ENCODE measurements around the gene MARCO.

DNA sequence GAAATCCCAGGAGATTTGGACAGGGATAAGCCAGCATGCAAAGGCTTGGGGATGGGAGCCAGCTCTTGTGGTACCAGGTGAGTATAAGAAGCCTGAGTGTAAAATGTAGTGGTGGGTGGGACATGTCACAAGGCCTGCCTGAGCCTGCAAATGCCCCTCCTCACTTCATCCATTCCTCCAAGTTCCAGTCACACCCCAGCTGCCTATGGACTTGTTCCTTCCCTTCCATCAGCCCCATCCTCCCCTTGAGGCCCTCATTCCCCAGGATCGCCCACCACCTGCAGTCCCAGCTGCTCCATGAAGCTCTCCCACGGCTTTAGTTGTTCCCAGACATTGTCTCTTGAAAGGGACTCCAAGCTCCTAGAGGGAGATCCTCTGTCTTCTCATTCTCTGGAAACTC, 81.5 kb downstream of the MARCO start:
- TF ChIP-seq, protein P1, sequence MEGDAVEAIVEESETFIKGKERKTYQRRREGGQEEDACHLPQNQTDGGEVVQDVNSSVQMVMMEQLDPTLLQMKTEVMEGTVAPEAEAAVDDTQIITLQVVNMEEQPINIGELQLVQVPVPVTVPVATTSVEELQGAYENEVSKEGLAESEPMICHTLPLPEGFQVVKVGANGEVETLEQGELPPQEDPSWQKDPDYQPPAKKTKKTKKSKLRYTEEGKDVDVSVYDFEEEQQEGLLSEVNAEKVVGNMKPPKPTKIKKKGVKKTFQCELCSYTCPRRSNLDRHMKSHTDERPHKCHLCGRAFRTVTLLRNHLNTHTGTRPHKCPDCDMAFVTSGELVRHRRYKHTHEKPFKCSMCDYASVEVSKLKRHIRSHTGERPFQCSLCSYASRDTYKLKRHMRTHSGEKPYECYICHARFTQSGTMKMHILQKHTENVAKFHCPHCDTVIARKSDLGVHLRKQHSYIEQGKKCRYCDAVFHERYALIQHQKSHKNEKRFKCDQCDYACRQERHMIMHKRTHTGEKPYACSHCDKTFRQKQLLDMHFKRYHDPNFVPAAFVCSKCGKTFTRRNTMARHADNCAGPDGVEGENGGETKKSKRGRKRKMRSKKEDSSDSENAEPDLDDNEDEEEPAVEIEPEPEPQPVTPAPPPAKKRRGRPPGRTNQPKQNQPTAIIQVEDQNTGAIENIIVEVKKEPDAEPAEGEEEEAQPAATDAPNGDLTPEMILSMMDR (IDR thresholded peaks at IDR 0.05; ENCODE audit: extremely low read depth in 1 of 2, insufficient read depth in 1 of 2, low read depth in 1 of 2, low read length in 2 of 2): no peak
- TF ChIP-seq POLR2A (IDR thresholded peaks at IDR 0.05; ENCODE audit: low read depth, low read length): no peak
